Measurements from ENCODE around the gene ERMARD.

DNA sequence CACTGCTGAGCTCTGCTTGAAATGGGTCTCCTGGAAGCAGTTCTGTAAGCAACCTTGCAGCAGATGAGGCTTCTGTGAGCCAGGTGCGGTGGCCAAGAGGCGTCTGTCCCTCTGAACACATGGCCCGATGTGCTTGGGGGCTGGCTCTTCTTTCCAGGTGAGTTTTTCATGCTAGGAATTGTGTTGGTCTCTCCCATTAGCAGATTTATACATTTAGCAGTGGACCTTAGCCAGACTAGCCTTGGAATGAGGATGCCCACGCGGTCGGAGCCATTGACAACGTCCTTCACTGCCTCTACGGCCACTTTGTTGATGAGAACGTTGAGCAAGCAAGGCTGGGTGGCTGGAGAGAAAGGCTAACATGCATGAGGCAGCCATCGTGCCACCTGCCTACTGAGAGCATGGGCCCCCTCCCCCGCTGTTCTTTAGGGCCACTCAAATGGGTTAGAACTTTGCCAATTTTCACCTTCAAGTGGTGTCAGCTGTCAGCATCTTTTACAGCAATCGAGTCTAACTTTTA, 33.5 kb downstream of the ERMARD start:
- TF ChIP-seq EZH2 (IDR thresholded peaks at IDR 0.05), result no peak
- TF ChIP-seq POLR2AphosphoS5 (IDR thresholded peaks at IDR 0.05; ENCODE audit: borderline replicate concordance, low read depth, low read length), result no peak
- no peak for TF ChIP-seq FOXP2 (optimal IDR thresholded peaks at IDR 0.05; ENCODE audit: control extremely low read depth, extremely low read length, insufficient read depth)

All from SK-N-MC (cell line).